Endothelial cell (in vitro differentiated cells): ENCODE data around the gene CCDC85B. TPM values are rescaled to one million over a fixed set of nuclear protein-coding genes. Genes with fewer than 3 reads are reported as not detected.
A peak's percentile ranks its signal among the peaks of the same experiment; 100 is the strongest.

Experiments used
- DNase-seq: peaks from one replicate; pipeline ENCODE4 v3.0.0; 2021; ENCODE audit warnings: low spot score
- H3K27ac Mint-ChIP-seq: one replicate; pipeline ENCODE4 v1.8.0; 2021; ENCODE audit warnings: mixed read lengths, inconsistent platforms; ENCODE audit not compliant: unreplicated experiment
- H3K27me3 Mint-ChIP-seq: one replicate; pipeline ENCODE4 v1.8.0; 2021; ENCODE audit warnings: mild to moderate bottlenecking, moderate library complexity, mixed read lengths, inconsistent platforms; ENCODE audit not compliant: unreplicated experiment
- H3K36me3 Mint-ChIP-seq: one replicate; pipeline ENCODE4 v1.8.0; 2021; ENCODE audit warnings: mild to moderate bottlenecking, low read depth, mixed read lengths, inconsistent platforms; ENCODE audit not compliant: unreplicated experiment
- H3K4me1 Mint-ChIP-seq: one replicate; pipeline ENCODE4 v1.8.0; 2021; ENCODE audit warnings: mild to moderate bottlenecking, mixed read lengths, inconsistent platforms; ENCODE audit not compliant: unreplicated experiment
- H3K4me3 Mint-ChIP-seq: one replicate; pipeline ENCODE4 v1.8.0; 2021; ENCODE audit warnings: mild to moderate bottlenecking, mixed read lengths, inconsistent platforms; ENCODE audit not compliant: unreplicated experiment
- H3K9me3 Mint-ChIP-seq: one replicate; pipeline ENCODE4 v1.8.0; 2021; ENCODE audit warnings: mixed read lengths, inconsistent platforms; ENCODE audit not compliant: unreplicated experiment
- CTCF ChIP-seq: fragments of 200-600 bp; sonication (generic); IDR thresholded peaks from one replicate; pipeline ENCODE4 v1.5.0; 2021; ENCODE audit warnings: antibody characterized with exemption; ENCODE audit not compliant: unreplicated experiment
- total RNA-seq: library from RNA; stranded (reverse); fragmentation: NEBNext Ultra II Directional; extraction: Animal tissue kit (Norgen Biotek cat#: 25700); gene quantifications from one replicate; pipeline ENCODE4 v1.2.1, GENCODE V29; 2021; ENCODE audit not compliant: unreplicated experiment

The CCDC85B gene
- total RNA-seq, 1 donor from 2014 or later: 90.7 TPM

GRCh38 chr11:65907878-65908277 lies 17.4 kb downstream of the CCDC85B start:
- H3K4me3 Mint-ChIP-seq: no peak overlapping the region
- H3K4me1 Mint-ChIP-seq: no peaks in the 10 kb centered on the region
- H3K9me3 Mint-ChIP-seq: no peaks in the 10 kb centered on the region
- TF ChIP-seq CTCF: no peak
- no peak overlapping the region for H3K27ac Mint-ChIP-seq
- H3K27me3 Mint-ChIP-seq: peaks cover 4% of the 10 kb centered on the region
- no peaks in the 10 kb centered on the region for H3K36me3 Mint-ChIP-seq
- no peak for DNase-seq

GRCh38 chr11:65911682-65912568 lies 21.5 kb downstream of the CCDC85B start:
- Mint-ChIP-seq H3K27me3 (peaks cover 4% of the 10 kb centered on the region), H3K4me3 (no peak overlapping the region), H3K36me3 (peaks cover 5% of the 10 kb centered on the region), H3K9me3 (no peaks in the 10 kb centered on the region), H3K27ac (no peak overlapping the region), H3K4me1 (peaks cover 9% of the 10 kb centered on the region)
- no peak for TF ChIP-seq CTCF
- no peak for DNase-seq

DNA sequence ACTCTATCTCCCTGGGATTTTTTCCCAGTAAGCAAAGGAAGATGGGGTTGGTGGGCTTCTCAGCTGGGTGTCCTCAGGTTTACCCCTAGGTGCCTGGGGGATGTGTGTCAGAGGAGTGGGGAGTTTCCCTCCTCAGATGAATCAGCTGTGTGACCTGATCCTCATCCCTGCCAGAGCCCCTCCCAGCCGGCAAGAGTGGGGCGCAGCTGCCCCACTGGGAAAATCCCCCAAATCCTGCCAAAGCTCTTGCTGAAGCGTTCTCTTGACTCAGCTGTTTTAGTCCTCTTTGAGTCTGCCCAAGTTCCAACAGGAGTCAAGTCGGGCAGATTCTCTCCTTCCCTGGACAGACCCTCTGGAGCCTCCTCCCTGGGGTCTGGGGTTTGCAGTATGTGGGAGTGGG lies 22.4 kb downstream of the CCDC85B start:
- Mint-ChIP-seq H3K4me1 (peaks cover 9% of the 10 kb centered on the region), H3K27me3 (peaks cover 6% of the 10 kb centered on the region), H3K36me3 (peaks cover 5% of the 10 kb centered on the region), H3K27ac (no peak overlapping the region), H3K9me3 (no peaks in the 10 kb centered on the region), H3K4me3 (no peak overlapping the region)
- no peak for DNase-seq
- TF ChIP-seq CTCF: no peak

GRCh38 chr11:65915101-65915820 lies 24.8 kb downstream of the CCDC85B start:
- Mint-ChIP-seq H3K27me3 (peaks cover 7% of the 10 kb centered on the region), H3K27ac (no peak overlapping the region), H3K36me3 (peaks cover 5% of the 10 kb centered on the region), H3K9me3 (no peaks in the 10 kb centered on the region), H3K4me3 (peak overlapping the region; percentile 71), H3K4me1 (peaks cover 9% of the 10 kb centered on the region)
- DNase-seq: no peak
- TF ChIP-seq CTCF: no peak

DNA sequence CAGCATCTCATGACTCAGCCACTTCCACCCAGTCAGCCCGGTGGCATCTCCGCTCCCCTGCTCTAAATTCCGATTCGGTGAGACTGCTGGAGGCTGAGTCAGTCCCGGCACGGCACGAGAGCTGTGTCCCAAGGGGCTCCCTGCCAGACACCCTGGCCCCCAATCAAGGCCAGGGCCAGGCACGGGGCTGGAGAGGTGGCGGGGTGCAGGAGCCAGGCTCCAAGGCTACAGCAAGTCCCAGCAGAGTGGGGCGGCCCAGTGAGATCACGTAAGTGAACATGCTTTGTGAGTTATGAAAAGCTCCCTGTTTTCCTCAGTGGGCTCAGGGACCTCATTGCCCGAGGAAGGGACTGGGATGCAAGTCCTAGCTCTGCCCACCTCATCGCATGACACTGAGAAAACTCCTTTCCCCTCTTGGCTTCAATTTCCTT lies 25.4 kb downstream of the CCDC85B start:
- TF ChIP-seq CTCF: no peak
- no peak overlapping the region for H3K27ac Mint-ChIP-seq
- peaks cover 7% of the 10 kb centered on the region for H3K27me3 Mint-ChIP-seq
- no peaks in the 10 kb centered on the region for H3K9me3 Mint-ChIP-seq
- DNase-seq: no peak
- H3K4me3 Mint-ChIP-seq: no peak overlapping the region
- peaks cover 9% of the 10 kb centered on the region for H3K4me1 Mint-ChIP-seq
- peaks cover 5% of the 10 kb centered on the region for H3K36me3 Mint-ChIP-seq
